ENCODE results near the gene ABO. TPM values are rescaled to one million over a fixed set of nuclear protein-coding genes. Genes with fewer than 3 reads are reported as not detected.
"Not testable (repeated sequence)": the region's sequence is repeated elsewhere in the genome, so short reads cannot be mapped to it uniquely, and the experiment has no call there.

Gene ABO
- total RNA-seq, 1 donor from 2014 or later = 2.5 TPM

DNA sequence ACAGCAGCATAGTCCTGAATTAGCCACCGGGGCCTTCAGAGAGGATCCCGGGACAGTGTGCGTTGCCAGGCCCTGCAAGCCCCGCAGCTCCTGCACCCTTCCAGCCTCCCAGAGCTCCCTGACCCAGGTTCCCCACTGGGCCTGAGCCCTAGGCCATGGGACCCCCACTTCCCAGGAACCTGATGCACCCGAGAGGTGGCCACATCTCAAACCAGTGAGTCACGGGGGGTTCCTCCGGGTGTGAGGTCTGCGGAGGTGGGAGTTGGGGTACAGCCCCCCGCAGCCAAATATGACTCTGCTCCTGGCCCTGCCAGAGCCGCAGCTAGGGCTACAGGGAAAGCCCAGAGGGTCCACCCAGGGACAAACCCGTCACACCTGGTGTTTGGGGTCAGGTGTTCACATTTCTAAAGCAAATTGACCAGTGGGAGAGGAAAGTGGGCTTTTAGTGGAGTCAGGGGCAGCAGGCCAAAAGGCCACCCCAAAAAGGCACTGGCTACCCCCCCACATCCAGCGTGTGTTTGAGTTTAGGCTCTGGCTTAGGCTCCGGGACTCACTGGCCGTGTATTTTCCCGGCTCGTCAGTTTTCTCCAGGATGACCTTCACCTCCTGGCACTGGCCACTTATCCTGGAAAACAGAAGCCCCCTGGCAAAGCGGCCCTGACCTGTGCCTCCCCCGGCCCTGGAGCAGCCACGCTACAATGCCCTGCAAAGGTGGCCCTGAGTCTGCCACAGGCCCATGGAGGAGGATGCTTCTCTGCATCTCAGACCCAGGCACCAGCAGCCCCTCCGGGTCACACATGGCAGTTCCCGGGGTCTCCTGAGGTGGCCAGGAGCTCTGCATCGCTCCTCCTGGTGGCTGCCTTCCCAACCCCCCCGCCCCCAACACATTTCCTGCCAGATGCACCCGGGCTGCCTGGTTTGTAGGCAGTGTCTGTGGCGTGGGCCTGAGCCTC, 48.5 kb downstream of the ABO start:
- no peak for TF ChIP-seq CTCF (conservative IDR thresholded peaks at IDR 0.05; ENCODE audit: low read depth, low read length)
- DNase-seq (ENCODE audit: low read depth) = no peak
- H3K4me3 ChIP-seq (ENCODE audit: low read depth, low read length) = no peak overlapping the region

DNA sequence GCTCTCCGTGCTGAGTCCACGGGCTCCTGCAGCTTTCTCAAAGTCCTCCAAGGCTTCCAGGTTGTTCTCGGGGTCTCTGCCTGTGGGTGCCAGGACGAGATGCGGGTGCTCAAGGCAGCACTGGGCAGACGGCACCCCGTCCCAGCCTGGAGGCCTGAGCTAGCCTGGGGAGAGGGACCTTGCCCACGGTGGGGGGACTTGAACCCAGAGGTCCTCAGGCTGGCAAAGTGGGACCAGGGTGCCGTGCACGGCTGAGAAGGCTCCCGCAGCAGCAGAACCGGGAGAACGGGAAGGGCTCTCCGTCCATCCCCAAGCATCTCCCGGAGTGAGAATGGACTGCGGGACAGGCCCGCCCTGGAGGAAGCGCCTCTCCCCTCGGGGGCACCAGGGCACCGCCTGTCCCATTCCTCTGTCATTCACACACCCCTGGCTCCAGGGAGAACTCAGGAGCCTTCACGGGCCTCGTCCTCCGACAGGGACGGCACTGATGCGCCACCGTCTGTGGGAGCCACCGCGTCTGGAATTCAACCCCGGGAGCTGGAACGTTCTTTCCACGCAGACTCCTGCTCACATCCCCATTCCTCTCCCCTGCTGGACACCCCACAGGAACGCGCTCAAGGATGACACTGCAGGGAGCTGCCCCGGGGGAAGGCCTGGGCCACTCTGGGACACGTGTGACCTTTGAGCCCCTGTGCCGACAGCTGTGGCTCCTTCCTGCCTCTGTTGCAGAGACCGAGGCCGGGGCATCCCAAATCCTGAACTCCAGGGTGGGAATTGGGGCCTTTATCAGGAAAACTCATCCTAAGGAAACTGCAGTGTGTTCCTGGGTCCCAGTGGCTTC, 49.6 kb downstream of the ABO start:
- no peak for TF ChIP-seq CTCF (conservative IDR thresholded peaks at IDR 0.05; ENCODE audit: low read depth, low read length)
- no peak for DNase-seq (ENCODE audit: low read depth)

GRCh38 chr9:133224762-133225161, 50.2 kb downstream of the ABO start:
- no peak for TF ChIP-seq CTCF (conservative IDR thresholded peaks at IDR 0.05; ENCODE audit: low read depth, low read length)
- H3K4me3 ChIP-seq (ENCODE audit: low read depth, low read length) = no peak overlapping the region
- no peak for DNase-seq (ENCODE audit: low read depth)

More for the DNA sequence above, 49.6 kb downstream of the ABO start:
- no peak overlapping the region for H3K4me3 ChIP-seq (ENCODE audit: low read depth, low read length)

GRCh38 chr9:133223159-133223756, 51.7 kb downstream of the ABO start:
- not testable (repeated sequence) for H3K4me3 ChIP-seq (ENCODE audit: low read depth, low read length); DNase-seq (ENCODE audit: low read depth)

DNA sequence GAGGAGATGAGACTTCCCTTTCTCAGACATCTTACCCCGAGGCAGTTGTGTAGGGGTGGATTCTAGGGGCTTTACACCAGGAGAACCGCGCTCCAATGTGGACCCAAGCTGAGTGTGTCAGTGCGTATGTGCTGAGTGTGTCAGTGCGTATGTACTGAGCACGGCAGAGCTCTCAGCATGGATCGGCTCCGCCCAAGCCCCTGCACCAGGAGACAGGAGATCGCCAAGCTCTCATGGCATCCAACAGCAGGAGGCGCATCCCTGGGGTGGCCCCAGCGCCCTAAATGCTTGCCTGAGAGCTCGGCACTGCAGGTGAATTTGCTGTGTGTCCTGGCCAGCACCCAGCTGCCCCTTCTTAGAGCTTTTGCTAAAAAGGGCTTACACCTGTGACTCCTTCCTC, 53.0 kb downstream of the ABO start:
- DNase-seq (ENCODE audit: low read depth); H3K4me3 ChIP-seq (ENCODE audit: low read depth, low read length): not testable (repeated sequence)

DNA sequence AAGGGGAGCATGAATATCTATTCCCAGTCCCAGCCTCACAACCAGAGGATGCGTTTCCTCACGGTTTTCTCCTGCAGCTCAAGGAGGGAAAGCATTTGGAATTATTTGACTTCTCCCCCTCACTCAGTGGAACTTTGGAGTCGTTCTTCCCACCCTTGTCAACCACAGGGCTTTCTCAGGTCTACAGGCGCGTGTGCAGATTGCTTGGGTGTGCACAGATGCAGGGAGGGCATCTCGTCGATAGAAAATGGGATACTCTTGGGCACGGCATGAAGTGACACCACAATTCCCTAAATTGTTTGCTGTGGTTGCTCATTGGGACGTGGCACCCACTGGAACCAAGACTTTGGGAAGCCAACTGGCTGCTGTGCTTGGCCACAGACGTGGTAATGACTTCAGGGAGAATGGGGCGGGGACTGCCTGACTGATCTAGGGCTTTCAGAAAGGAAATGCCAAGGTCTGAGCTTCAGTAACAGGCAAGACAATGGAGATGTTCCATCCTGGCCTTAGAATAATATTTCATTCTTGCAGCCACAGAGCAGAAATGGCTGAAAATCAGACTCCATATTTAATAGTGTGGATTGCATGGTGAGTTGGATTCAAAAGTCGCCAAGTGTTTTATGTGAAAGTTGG, 53.7 kb downstream of the ABO start:
- H3K4me3 ChIP-seq (ENCODE audit: low read depth, low read length) = no peak overlapping the region
- no peak for DNase-seq (ENCODE audit: low read depth)
- no peak for TF ChIP-seq CTCF (conservative IDR thresholded peaks at IDR 0.05; ENCODE audit: low read depth, low read length)

DNA sequence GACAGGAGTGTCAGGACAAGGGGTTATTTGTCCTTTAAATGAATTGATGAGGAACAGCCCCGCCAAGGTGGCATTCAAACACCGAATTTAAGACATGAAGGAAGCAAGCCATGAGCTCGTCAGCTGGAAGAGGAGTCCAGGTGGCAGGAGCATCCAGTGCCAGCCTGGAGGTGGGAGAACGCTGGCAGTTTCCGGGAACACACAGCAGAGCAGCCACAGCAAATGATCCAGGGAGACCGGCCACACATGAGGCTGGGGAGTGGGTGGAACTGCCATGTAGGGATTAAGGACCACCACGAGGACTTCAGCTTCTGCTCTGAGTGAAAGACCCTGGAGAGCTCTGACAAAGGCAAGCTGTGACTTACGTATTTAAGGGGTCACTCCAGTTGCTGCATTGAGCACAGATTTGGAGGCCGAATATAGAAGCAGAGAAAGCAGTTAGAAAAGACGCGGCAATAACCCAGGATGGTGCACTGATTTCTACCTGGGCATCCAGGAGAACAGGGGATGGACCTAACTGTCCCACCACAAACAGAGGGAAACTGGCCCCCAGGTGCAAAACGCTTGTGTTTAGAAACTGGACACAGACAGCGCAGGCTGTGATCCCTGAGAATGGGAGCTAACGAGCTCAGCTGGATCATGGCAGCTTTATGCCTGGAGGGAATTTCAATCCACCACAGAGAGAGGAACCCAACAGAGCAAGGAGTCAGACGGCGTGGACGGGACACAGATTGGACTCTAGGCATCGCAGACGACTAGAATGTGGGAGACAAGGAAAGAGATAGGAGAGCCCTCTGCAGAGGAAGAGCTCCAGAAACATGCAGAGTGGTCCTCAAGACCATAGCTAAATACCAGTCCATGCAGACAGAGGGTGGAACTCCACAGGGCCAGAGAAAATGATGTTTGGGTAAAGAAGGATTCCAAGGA, 56.7 kb downstream of the ABO start:
- H3K4me3 ChIP-seq (ENCODE audit: low read depth, low read length); DNase-seq (ENCODE audit: low read depth): not testable (repeated sequence)

DNA sequence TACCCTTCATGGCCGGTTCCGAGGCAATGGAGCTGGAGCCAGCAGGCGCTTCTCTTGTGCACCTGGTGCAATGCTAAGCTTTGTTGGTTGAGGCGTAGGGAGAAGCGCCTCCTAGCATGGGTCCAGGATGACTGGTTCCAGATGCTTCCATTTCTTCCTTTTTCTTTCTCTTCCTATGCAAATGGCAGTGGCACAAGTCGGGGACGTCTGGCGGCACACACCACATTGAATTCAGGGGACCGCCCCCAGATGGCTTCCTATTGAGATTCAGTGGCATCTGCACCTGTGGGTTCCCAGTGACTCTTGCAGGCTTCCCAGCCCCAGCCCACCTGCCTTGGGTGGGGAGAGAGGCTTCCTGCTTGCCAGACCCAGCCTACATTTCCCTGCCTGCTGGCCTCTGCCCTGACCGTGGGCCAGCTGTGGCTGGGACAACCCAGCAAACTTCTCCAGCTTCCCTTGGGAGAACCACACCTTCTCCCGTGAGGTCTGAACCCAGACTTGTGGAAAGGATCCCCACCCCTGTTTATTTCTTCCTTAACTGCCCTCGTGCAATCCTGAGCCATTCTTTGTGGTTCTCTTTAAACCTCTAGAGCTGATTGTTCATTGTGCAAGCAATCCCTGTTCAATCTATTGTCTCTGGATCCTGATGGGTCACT, 57.5 kb downstream of the ABO start:
- H3K4me3 ChIP-seq (ENCODE audit: low read depth, low read length); DNase-seq (ENCODE audit: low read depth): not testable (repeated sequence)

- not testable (repeated sequence) for H3K4me3 ChIP-seq (ENCODE audit: low read depth, low read length); DNase-seq (ENCODE audit: low read depth)
These were observed 60.7 kb downstream of the ABO start for GRCh38 chr9:133214276-133214675.

All from epithelial cell of proximal tubule (primary cell).